ENCODE data around the gene RXFP4. TPM values are rescaled to one million over a fixed set of nuclear protein-coding genes. Genes with fewer than 3 reads are reported as not detected.

RXFP4 gene
- total RNA-seq, 2 donors from 2014 or later: not detected

DNA sequence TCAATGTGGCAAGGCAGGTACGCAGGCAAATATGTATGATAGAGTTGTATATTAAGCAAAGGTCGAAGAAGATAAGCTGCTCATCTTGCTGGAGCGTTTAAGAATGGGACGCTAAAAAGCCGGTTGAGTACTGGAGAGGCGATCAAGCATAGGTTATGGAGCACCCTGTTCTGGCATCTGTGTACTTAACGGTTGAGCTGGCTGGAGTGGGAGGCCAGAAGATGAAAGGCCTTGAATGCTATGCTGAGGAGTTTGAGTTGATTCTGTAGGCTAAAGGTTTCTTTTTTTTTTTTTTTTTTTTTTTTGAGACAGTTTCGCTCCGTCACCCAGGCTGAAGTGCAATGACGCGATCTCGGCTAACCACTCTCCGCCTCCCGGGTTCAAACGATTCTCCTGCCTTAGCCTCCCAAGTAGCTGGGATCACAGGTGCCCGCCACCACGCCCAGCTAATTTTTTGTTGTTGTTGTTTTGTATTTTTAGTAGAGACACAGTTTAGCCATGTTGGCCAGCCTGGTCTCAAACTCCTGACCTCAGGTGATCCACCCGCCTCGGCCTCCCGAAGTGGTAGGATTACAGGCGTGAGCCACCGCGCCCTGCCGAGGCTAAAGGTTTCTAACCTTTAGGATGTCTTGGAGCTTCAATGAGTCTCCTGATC lies 6.4 kb upstream of the RXFP4 start:
- DNase-seq (ENCODE audit: low spot score): no peak
- peaks cover 40 to 64% of the 10 kb centered on the region in 2 donors for H3K4me1 ChIP-seq (ENCODE audit: control insufficient read depth in 1 of 2, low read depth in 2 of 2)
- TF ChIP-seq, protein P1, sequence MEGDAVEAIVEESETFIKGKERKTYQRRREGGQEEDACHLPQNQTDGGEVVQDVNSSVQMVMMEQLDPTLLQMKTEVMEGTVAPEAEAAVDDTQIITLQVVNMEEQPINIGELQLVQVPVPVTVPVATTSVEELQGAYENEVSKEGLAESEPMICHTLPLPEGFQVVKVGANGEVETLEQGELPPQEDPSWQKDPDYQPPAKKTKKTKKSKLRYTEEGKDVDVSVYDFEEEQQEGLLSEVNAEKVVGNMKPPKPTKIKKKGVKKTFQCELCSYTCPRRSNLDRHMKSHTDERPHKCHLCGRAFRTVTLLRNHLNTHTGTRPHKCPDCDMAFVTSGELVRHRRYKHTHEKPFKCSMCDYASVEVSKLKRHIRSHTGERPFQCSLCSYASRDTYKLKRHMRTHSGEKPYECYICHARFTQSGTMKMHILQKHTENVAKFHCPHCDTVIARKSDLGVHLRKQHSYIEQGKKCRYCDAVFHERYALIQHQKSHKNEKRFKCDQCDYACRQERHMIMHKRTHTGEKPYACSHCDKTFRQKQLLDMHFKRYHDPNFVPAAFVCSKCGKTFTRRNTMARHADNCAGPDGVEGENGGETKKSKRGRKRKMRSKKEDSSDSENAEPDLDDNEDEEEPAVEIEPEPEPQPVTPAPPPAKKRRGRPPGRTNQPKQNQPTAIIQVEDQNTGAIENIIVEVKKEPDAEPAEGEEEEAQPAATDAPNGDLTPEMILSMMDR (IDR thresholded peaks at IDR 0.05): no peak
- ATAC-seq (ENCODE audit: insufficient number of reproducible peaks, low FRiP score, low read depth): no peak
- peak overlapping the region; percentile 82 to 88 for H3K27ac ChIP-seq
- H3K4me3 ChIP-seq: peak overlapping the region; percentile 91
- peaks cover 24% of the 10 kb centered on the region for H3K36me3 ChIP-seq
- H3K27me3 ChIP-seq (replicated peaks; ENCODE audit: insufficient read depth): no peaks in the 10 kb centered on the region
- H3K9me3 ChIP-seq: no peaks in the 10 kb centered on the region

DNA sequence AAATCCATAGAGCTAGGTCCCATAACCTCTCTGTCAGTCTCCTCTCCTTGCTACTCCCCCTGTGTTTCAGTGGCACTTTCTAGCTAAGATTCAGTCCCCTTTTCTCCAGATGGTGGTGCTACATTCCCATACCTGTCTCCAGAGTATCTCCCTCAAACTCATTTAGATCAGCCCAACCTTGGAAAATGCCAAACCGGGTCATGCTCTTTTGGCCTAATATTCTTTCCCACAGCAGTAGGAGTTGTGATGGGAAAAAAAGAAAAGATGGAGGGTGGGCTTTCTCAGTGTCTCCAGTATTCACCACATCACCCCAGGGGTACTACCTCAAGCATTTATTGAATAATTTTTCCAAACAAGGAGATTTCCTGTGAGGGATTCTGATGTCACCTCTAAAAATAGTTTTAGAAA lies 3.2 kb upstream of the RXFP4 start:
- Histone ChIP-seq H3K4me3 (no peak overlapping the region), H3K4me1 (ENCODE audit: control insufficient read depth in 1 of 2, low read depth in 2 of 2) (peaks cover 26 to 55% of the 10 kb centered on the region in 2 donors), H3K27me3 (replicated peaks; ENCODE audit: insufficient read depth) (no peaks in the 10 kb centered on the region), H3K36me3 (peaks cover under 1% of the 10 kb centered on the region), H3K27ac (peak overlapping the region; percentile 81 to 90), H3K9me3 (no peaks in the 10 kb centered on the region)
- ATAC-seq (ENCODE audit: insufficient number of reproducible peaks, low FRiP score, low read depth): peak; percentile 38
- DNase-seq (ENCODE audit: low spot score): no peak
- TF ChIP-seq, protein P1 (IDR thresholded peaks at IDR 0.05): peak; percentile 54

DNA sequence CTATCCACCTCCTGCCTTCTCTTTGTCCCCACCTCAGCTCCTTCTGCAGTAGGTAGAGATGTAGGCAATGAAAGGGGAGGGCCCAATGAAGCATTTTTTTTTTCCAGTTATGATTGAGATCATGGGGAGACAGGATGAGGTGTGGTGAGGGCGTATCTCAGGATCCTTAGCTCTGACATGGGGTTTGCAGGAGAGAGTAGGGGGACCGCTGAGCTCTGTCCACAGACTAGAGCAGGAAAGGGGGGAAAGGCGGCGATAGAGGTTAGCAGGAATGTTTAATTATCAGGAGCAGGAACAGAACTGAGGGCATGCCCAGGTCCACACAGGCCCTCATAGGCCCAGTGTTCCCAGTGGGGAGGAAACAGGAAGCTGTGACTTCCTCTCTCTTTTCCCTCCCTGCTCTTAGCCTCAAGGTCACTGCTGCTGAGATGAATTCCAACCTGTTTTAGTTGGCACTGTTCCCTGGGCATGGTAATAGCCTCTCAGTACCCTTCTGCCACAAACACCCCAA lies 901 bp upstream of the RXFP4 start:
- H3K4me3 ChIP-seq: no peak overlapping the region
- no peaks in the 10 kb centered on the region for H3K27me3 ChIP-seq (replicated peaks; ENCODE audit: insufficient read depth)
- TF ChIP-seq, protein P1 (IDR thresholded peaks at IDR 0.05): no peak
- peaks cover 22 to 53% of the 10 kb centered on the region in 2 donors for H3K4me1 ChIP-seq (ENCODE audit: control insufficient read depth in 1 of 2, low read depth in 2 of 2)
- ATAC-seq (ENCODE audit: insufficient number of reproducible peaks, low FRiP score, low read depth) (no peak), DNase-seq (ENCODE audit: low spot score) (no peak)
- no peaks in the 10 kb centered on the region for H3K9me3 ChIP-seq
- H3K27ac ChIP-seq: peak overlapping the region; percentile 81 to 90
- H3K36me3 ChIP-seq: no peaks in the 10 kb centered on the region

DNA sequence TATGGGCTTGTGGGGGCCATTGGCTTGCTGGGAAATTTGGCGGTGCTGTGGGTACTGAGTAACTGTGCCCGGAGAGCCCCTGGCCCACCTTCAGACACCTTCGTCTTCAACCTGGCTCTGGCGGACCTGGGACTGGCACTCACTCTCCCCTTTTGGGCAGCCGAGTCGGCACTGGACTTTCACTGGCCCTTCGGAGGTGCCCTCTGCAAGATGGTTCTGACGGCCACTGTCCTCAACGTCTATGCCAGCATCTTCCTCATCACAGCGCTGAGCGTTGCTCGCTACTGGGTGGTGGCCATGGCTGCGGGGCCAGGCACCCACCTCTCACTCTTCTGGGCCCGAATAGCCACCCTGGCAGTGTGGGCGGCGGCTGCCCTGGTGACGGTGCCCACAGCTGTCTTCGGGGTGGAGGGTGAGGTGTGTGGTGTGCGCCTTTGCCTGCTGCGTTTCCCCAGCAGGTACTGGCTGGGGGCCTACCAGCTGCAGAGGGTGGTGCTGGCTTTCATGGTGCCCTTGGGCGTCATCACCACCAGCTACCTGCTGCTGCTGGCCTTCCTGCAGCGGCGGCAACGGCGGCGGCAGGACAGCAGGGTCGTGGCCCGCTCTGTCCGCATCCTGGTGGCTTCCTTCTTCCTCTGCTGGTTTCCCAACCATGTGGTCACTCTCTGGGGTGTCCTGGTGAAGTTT lies 550 bp downstream of the RXFP4 start:
- H3K27me3 ChIP-seq (replicated peaks; ENCODE audit: insufficient read depth): no peaks in the 10 kb centered on the region
- peak overlapping the region; percentile 81 to 90 for H3K27ac ChIP-seq
- ATAC-seq (ENCODE audit: insufficient number of reproducible peaks, low FRiP score, low read depth) (no peak), DNase-seq (ENCODE audit: low spot score) (no peak)
- H3K36me3 ChIP-seq: peaks cover 7% of the 10 kb centered on the region
- H3K9me3 ChIP-seq: no peaks in the 10 kb centered on the region
- peaks cover 27 to 65% of the 10 kb centered on the region in 2 donors for H3K4me1 ChIP-seq (ENCODE audit: control insufficient read depth in 1 of 2, low read depth in 2 of 2)
- no peak overlapping the region for H3K4me3 ChIP-seq
- TF ChIP-seq, protein P1 (IDR thresholded peaks at IDR 0.05): no peak

DNA sequence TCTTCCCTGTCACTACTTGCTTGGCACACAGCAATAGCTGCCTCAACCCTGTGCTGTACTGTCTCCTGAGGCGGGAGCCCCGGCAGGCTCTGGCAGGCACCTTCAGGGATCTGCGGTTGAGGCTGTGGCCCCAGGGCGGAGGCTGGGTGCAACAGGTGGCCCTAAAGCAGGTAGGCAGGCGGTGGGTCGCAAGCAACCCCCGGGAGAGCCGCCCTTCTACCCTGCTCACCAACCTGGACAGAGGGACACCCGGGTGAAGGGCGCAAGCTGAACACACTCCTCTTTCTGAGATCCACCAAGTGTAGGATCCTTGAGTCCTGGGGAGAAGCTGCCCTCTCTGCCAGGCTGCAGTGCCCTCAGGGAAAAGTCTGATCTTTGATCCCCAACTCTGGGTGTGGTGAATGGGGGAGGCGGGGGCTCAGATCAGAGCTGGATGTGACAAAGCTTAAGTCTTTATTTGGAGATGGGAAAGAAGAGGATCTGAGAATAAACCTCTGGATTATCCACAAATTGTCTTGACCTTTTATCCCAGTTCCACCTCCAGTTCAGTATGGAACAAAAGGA lies 1.2 kb downstream of the RXFP4 start:
- H3K4me3 ChIP-seq: no peak overlapping the region
- peak overlapping the region; percentile 81 to 90 for H3K27ac ChIP-seq
- H3K9me3 ChIP-seq: no peaks in the 10 kb centered on the region
- no peaks in the 10 kb centered on the region for H3K27me3 ChIP-seq (replicated peaks; ENCODE audit: insufficient read depth)
- ATAC-seq (ENCODE audit: insufficient number of reproducible peaks, low FRiP score, low read depth): no peak
- TF ChIP-seq, protein P1 (IDR thresholded peaks at IDR 0.05): no peak
- H3K36me3 ChIP-seq: peaks cover 11% of the 10 kb centered on the region
- H3K4me1 ChIP-seq (ENCODE audit: control insufficient read depth in 1 of 2, low read depth in 2 of 2): peaks cover 27 to 65% of the 10 kb centered on the region in 2 donors
- no peak for DNase-seq (ENCODE audit: low spot score)

Data from thoracic aorta (tissue), 2 donors.